SKM-1 treated with dmso at 0.1 percent for 144 hours (cell line): ENCODE measurements around the gene ZNF700.
A peak's percentile ranks its signal among the peaks of the same experiment; 100 is the strongest.
"Not testable (repeated sequence)": the region's sequence is repeated elsewhere in the genome, so short reads cannot be mapped to it uniquely, and the experiment has no call there.

Experiments used
- DNase-seq: peaks from one replicate; lab custom pipeline; 2025; ENCODE audit not compliant: unreplicated experiment; lab: John Stamatoyannopoulos, UW

Gene ZNF700

GRCh38 chr19:11924886-11925650, at the start of gene ZNF700:
ZNF700 (plus strand) TSS chr19:11925107; CDS start chr19:11925211, 104 bp downstream.
- peak; percentile 94 for DNase-seq

GRCh38 chr19:11879687-11880266, 45.1 kb upstream of the ZNF700 start:
- DNase-seq, result peak; percentile 37

- no peak for DNase-seq
These were observed 44.3 kb upstream of the ZNF700 start for GRCh38 chr19:11880598-11880997.

GRCh38 chr19:11881151-11881800, 43.6 kb upstream of the ZNF700 start:
- peak; percentile 46 for DNase-seq

GRCh38 chr19:11882606-11883005, 42.3 kb upstream of the ZNF700 start:
- DNase-seq, result no peak

GRCh38 chr19:11887234-11887610, 37.7 kb upstream of the ZNF700 start:
- DNase-seq, result no peak

GRCh38 chr19:11887611-11888531, 37.0 kb upstream of the ZNF700 start, which contains the start of gene ZNF69:
ZNF69 (plus strand) TSS chr19:11887782; CDS start chr19:11887924, 142 bp downstream.
- peak; percentile 63 for DNase-seq

GRCh38 chr19:11889901-11890300, 35.0 kb upstream of the ZNF700 start:
- not testable (repeated sequence) for DNase-seq

GRCh38 chr19:11890634-11891033, 34.3 kb upstream of the ZNF700 start:
- no peak for DNase-seq

GRCh38 chr19:11894851-11895250, 30.1 kb upstream of the ZNF700 start:
- DNase-seq, result no peak

GRCh38 chr19:11902228-11902627, 22.7 kb upstream of the ZNF700 start:
- no peak for DNase-seq

- DNase-seq, result no peak
These were observed 19.0 kb upstream of the ZNF700 start for GRCh38 chr19:11905928-11906327.

GRCh38 chr19:11911937-11912336, 13.0 kb upstream of the ZNF700 start:
- not testable (repeated sequence) for DNase-seq

- not testable (repeated sequence) for DNase-seq
These were observed 10.4 kb upstream of the ZNF700 start for GRCh38 chr19:11914417-11915051.

- DNase-seq, result no peak
These were observed 2.9 kb upstream of the ZNF700 start for GRCh38 chr19:11921852-11922495.

- not testable (repeated sequence) for DNase-seq
These were observed 812 bp downstream of the ZNF700 start for GRCh38 chr19:11925651-11926187.

- DNase-seq, result no peak
These were observed 2.3 kb downstream of the ZNF700 start for GRCh38 chr19:11927227-11927626.

GRCh38 chr19:11931051-11931450, 6.1 kb downstream of the ZNF700 start:
- no peak for DNase-seq

GRCh38 chr19:11931513-11931912, 6.6 kb downstream of the ZNF700 start:
- DNase-seq, result no peak

GRCh38 chr19:11935829-11936228, 10.9 kb downstream of the ZNF700 start:
- not testable (repeated sequence) for DNase-seq
